ENCODE results near the gene ADRM1. TPM values are rescaled to one million over a fixed set of nuclear protein-coding genes. Genes with fewer than 3 reads are reported as not detected.

The ADRM1 gene
- total RNA-seq, 1 donor = 81.3 TPM

- TF ChIP-seq, protein P1, sequence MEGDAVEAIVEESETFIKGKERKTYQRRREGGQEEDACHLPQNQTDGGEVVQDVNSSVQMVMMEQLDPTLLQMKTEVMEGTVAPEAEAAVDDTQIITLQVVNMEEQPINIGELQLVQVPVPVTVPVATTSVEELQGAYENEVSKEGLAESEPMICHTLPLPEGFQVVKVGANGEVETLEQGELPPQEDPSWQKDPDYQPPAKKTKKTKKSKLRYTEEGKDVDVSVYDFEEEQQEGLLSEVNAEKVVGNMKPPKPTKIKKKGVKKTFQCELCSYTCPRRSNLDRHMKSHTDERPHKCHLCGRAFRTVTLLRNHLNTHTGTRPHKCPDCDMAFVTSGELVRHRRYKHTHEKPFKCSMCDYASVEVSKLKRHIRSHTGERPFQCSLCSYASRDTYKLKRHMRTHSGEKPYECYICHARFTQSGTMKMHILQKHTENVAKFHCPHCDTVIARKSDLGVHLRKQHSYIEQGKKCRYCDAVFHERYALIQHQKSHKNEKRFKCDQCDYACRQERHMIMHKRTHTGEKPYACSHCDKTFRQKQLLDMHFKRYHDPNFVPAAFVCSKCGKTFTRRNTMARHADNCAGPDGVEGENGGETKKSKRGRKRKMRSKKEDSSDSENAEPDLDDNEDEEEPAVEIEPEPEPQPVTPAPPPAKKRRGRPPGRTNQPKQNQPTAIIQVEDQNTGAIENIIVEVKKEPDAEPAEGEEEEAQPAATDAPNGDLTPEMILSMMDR (IDR thresholded peaks at IDR 0.05; ENCODE audit: insufficient read depth, low read length) = no peak
- no peak overlapping the region for H3K4me3 ChIP-seq (ENCODE audit: low read depth, low read length)
- no peak for DNase-seq (ENCODE audit: low read depth)
These were observed 9.5 kb upstream of the ADRM1 start for GRCh38 chr20:62293111-62293784.

DNA sequence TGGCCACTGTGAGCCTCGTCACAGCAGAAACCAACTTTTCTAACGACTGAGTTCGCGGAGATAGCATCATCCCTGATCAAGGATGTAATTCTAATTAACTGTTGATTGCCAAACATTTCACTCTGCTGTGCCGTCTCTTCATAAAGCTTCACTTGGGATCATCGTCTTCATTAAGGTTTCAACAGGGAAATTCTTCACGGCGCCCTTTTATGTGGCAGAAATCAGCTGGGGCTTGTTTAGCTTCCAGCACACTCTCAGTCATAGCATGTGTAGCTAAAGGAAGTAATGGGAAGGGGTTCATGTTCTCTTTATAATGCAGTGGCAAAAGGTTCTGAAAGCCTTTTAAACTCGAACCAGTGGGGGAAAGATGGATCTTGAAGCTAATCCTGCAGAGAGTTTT is 8.9 kb upstream of the ADRM1 start:
- TF ChIP-seq, protein P1 (IDR thresholded peaks at IDR 0.05; ENCODE audit: insufficient read depth, low read length) = no peak
- no peak for DNase-seq (ENCODE audit: low read depth)
- no peak overlapping the region for H3K4me3 ChIP-seq (ENCODE audit: low read depth, low read length)

DNA sequence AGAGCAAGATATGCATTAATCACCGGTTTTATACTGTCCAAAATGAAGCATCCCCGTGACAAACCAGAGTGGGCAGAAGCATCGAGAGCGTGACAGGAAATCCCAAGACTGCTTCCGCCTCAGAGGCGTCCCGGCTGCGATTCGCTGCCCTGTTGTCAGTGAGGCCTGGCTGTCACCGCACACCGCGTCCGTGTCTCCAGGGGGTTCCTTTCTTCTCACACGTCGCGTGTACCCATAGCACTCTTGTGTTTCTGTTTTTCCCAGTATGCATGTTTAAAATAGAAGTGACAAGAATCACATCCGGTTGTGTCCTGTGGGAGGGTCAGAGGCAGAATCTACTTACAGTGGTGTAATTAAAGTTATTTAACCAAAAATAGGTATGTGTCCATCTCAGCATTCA is 8.3 kb upstream of the ADRM1 start:
- no peak overlapping the region for H3K4me3 ChIP-seq (ENCODE audit: low read depth, low read length)
- TF ChIP-seq, protein P1 (IDR thresholded peaks at IDR 0.05; ENCODE audit: insufficient read depth, low read length) = no peak
- no peak for DNase-seq (ENCODE audit: low read depth)

- H3K4me3 ChIP-seq (ENCODE audit: low read depth, low read length) = no peak overlapping the region
- DNase-seq (ENCODE audit: low read depth) = no peak
- TF ChIP-seq, protein P1 (IDR thresholded peaks at IDR 0.05; ENCODE audit: insufficient read depth, low read length) = no peak
These were observed 5.9 kb upstream of the ADRM1 start for GRCh38 chr20:62296724-62297448.

GRCh38 chr20:62297449-62298227 is 5.2 kb upstream of the ADRM1 start:
- H3K4me3 ChIP-seq (ENCODE audit: low read depth, low read length) = no peak overlapping the region
- TF ChIP-seq, protein P1 (IDR thresholded peaks at IDR 0.05; ENCODE audit: insufficient read depth, low read length) = no peak
- no peak for DNase-seq (ENCODE audit: low read depth)

DNA sequence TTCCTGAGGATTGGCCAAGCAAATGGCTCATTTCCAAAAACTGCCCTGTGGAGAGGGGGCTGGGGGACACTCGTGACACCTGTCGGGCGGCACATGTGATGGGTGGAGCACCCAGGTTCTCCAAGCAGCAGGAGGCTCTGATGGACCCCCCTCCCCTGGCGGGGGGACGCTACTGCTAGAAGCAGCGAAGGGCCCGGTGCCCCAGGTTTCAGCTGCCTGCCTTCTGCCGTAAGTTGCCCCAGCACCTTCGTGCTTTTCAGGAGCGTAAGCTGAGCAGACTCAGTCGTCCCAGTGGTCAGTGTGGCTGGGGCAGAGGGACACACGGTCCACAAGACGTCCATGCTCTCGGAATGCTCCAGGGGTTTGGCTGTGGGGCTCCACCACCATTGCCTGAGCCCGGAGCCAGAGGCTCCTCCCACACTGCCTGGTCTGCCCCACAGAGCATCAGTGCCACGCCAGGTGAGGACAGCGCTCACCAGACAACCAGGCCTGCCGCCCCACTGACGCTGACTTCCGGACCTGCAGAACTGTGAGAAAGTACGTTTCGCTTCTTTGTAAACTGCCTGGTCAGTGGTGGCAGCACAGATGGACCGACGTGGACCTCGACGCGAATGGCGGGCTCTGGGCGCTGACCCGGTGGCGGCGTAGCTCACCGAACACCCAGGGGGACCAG is 4.1 kb upstream of the ADRM1 start:
- TF ChIP-seq, protein P1 (IDR thresholded peaks at IDR 0.05; ENCODE audit: insufficient read depth, low read length) = no peak
- H3K4me3 ChIP-seq (ENCODE audit: low read depth, low read length) = no peak overlapping the region
- DNase-seq (ENCODE audit: low read depth) = no peak

All from fibroblast of the aortic adventitia (primary cell).